Limb (tissue), 2 donors: ENCODE measurements around the gene C6orf47.

Experiments used
- DNase-seq, 2 donors: peaks; one replicate each; pipeline ENCODE4 v3.0.0-alpha.2; 2016; ENCODE audit errors: extremely low spot score in 2 of 2

C6orf47 gene

DNA sequence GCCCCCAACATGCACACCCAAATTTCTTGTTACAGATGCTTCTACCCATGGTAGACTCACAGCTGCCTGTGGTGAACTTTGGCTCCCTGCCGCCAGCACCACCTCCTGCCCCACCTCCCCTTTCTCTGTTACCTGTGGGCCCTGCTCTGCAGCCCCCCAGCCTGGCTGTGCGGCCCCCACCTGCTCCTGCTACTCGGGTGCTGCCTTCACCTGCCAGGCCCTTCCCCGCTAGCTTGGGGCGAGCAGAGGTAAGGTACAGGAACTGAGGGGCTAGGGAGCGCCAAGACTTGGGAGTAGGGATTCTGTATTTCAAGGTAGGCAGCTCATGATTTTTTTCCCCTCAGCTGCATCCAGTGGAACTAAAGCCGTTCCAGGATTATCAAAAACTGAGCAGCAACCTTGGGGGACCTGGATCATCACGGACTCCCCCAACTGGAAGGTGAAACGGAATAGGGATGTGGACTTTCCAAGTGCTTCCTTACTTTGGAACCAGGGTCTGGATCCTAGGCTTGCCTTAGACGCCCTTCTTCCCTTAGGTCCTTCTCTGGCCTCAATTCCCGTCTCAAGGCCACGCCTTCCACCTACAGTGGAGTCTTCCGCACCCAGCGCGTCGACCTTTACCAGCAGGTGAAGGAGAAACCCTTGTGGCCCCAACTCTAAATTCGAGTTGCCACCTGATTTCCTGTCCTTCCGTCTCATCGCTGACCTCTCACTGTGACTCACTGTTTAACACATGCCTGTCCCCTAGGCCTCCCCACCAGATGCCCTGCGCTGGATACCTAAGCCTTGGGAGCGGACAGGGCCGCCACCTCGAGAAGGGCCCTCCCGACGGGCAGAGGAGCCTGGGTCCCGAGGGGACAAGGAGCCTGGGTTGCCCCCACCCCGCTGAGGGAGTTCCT lies 23.6 kb downstream of the C6orf47 start:
- no peak for DNase-seq

DNA sequence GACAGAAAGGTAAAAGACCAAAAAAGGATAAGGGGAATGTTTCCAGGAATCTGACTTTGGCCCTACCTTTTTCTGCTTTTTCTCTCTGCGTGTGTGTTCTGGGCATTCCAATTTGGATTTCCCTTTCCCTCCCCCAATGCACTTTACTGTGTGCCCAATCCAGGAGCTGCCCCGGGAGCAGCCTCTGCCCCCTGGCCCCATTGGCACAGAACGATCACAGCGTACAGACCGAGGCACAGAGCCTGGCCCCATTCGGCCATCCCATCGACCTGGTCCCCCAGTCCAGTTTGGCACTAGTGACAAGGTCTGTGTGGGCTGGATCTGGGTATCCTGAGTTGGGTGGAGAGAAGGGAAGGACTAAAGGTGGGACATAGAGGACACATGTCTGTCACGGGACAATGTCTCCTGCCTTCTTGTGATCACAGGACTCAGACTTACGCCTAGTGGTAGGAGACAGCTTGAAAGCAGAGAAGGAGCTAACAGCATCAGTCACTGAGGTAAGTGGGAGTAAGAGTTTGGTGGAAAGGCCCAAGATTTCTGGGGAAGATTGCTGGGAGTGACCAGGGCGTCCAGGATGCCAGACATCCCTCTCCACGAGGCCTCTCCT lies 25.5 kb downstream of the C6orf47 start:
- no peak for DNase-seq

DNA sequence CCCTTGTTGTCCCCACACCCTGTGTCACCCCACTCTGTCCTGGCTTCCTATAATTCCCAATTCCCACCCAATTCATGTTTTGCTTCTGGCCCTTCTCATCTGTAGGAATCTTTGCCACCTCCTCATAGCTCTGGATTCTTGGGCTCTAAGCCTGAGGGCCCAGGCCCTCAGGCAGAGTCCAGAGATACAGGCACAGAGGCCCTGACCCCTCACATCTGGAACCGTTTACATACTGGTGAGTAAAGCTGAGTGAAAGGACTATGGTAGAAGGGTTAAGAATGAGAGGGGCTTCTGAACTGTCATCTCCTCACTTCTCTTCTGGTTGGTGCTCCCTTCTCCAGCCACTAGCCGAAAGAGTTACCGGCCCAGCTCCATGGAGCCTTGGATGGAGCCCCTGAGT lies 26.4 kb downstream of the C6orf47 start:
- no peak for DNase-seq

DNA sequence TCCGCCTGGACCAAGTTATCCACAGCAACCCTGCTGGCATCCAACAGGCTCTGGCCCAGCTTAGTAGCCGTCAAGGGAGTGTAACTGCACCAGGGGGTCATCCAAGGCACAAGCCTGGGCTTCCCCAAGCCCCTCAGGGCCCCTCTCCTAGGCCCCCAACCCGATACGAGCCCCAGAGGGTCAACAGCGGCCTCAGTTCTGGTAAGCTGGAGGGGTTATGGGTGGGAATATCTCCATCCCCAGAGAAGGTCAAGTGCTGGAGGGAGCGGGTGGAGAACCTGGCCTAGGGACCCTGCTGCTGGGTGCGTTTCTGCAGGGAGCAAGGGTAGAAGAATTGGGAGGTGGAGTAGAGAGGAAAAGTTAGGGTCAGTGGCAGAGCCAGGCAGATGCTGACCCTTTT lies 27.1 kb downstream of the C6orf47 start:
- DNase-seq: no peak

DNA sequence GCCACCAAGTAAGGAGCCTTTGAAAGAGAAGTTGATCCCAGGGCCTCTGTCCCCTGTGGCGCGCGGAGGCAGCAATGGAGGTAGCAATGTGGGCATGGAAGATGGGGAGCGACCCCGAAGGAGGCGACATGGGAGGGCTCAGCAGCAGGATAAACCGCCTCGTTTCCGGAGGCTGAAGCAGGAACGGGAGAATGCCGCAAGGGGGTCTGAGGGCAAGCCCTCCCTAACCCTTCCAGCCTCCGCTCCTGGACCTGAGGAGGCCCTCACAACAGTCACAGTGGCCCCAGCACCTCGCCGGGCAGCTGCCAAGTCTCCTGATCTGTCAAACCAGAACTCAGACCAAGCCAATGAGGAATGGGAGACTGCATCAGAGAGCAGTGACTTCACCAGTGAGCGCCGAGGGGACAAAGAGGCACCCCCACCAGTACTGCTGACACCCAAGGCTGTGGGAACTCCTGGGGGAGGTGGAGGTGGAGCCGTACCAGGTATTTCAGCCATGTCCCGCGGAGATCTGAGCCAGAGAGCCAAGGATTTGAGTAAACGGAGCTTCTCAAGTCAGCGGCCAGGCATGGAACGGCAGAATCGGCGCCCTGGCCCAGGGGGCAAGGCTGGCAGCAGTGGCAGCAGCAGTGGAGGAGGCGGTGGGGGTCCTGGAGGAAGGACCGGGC lies 28.2 kb downstream of the C6orf47 start:
- DNase-seq: no peak

DNA sequence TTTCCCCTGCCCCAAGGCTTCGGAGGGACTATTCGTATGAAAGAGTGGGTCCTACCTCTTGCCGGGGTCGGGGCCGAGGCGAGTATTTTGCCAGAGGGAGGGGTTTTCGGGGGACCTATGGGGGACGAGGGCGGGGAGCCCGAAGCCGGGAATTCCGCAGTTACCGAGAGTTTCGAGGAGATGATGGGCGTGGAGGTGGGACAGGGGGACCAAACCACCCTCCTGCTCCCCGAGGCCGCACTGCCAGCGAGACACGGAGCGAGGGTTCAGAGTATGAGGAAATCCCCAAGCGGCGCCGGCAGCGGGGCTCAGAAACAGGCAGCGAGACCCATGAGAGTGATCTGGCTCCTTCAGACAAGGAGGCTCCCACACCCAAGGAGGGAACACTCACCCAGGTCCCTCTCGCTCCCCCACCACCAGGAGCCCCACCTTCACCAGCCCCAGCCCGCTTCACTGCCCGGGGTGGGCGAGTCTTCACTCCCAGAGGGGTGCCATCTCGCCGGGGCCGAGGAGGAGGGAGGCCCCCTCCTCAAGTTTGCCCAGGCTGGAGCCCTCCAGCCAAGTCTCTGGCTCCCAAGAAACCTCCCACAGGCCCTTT lies 28.8 kb downstream of the C6orf47 start:
- DNase-seq: no peak

DNA sequence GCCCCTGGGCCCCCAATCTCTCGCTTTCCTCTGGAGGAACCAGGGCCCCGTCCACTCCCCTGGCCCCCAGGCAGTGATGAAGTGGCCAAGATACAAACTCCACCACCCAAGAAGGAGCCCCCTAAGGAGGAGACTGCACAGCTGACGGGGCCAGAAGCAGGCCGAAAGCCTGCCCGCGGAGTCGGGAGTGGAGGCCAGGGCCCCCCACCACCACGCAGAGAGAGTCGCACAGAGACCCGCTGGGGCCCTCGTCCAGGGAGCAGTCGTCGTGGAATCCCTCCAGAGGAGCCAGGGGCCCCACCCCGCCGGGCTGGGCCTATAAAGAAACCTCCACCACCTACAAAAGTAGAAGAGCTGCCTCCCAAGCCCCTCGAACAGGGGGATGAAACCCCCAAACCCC lies 29.4 kb downstream of the C6orf47 start:
- no peak for DNase-seq

DNA sequence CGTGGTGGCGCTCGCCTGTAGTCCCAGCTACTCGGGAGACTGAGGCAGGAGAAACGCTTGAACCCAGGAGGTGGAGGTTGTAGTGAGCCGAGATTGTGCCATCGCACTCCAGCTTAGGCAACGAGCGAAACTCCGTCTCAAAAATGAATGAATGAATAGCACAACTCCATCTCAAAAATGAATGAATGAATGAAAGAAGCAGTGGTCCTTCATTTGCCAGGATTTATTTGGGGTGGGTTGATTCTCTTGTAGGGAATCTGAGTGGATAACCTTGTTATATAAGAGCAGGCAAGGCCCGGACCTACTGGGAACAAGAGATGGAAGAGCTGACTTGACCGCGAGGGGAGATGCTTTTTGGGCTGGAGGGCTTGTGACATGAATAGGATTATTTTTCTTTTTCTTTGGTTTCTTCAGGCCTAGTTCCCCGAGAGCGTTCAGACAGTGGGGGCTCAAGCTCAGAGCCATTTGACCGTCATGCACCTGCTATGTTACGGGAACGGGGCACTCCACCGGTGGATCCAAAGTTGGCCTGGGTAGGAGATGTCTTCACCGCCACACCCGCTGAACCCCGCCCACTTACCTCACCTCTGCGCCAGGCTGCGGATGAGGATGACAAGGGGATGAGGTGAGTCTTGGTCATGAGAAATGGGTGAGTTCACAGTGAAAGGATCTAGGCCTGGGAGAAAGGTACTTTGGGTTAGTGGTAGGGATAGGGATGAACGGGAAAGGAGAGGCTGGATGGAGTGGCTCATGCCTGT lies 30.2 kb downstream of the C6orf47 start:
- DNase-seq: no peak

DNA sequence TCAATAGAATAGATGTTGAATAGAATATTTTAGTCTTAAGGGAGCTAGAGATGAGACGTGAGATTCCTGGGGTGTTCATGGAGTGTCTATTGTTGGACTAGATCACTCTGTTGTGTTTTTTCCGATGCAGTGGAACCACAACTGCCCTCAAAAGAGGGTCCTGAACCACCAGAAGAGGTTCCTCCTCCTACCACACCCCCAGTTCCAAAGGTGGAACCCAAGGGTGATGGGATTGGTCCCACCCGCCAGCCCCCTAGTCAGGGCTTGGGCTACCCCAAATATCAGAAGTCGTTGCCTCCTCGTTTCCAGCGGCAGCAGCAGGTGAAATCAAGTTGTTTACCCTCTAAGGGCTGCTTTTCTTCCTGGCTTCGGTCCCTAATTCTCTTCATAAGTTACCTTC lies 31.6 kb downstream of the C6orf47 start:
- no peak for DNase-seq

DNA sequence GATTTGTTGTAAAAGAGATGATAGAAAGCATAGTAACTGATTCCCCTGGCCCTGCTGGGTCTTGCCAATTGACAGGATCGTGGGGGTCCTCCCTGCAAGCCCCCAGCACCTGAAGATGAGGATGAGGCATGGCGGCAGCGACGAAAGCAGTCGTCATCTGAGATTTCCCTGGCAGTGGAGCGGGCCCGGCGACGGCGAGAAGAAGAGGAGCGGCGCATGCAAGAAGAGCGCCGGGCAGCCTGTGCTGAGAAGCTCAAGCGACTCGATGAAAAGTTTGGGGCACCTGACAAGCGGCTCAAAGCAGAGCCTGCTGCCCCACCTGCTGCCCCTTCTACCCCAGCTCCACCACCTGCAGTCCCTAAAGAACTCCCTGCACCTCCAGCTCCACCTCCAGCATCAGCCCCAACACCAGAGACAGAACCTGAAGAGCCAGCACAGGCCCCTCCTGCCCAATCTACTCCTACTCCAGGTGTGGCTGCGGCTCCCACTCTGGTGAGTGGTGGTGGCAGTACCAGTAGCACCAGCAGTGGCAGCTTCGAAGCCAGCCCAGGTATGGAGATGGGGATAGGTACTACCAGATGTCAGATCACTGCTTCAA lies 32.8 kb downstream of the C6orf47 start:
- DNase-seq: no peak

DNA sequence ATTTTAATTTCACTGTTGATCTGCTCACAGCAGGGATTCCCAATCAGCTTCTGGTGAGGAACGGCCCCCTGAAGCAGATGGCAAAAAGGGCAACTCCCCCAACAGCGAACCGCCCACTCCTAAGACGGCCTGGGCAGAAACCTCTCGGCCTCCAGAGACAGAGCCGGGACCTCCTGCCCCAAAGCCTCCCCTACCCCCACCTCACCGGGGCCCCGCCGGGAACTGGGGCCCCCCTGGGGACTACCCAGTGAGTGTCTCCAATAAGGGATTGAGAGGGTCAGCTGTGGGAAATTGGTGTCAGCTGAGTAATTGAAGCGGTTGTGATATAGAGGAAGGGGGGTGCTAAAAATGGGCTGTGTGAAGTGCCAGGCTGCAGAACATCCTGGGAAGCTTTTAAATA lies 33.6 kb downstream of the C6orf47 start:
- no peak for DNase-seq

DNA sequence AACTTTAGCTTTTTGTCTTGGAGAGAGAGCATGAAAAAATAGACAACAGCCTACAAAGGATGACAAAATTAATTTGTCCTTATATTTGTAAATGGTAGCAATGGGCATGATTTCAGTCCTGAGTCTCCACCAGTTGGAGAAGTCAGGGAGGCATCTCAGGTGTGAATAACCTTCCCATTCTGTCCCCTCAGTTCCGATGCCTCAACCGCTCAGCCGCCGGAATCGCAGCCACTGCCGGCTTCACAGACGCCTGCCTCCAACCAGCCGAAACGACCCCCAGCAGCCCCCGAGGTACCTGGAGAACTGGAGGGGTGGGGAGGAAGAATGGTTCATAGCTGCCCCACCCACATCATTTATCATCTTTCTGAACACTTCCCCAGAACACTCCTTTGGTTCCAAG lies 36.5 kb downstream of the C6orf47 start:
- DNase-seq: no peak

DNA sequence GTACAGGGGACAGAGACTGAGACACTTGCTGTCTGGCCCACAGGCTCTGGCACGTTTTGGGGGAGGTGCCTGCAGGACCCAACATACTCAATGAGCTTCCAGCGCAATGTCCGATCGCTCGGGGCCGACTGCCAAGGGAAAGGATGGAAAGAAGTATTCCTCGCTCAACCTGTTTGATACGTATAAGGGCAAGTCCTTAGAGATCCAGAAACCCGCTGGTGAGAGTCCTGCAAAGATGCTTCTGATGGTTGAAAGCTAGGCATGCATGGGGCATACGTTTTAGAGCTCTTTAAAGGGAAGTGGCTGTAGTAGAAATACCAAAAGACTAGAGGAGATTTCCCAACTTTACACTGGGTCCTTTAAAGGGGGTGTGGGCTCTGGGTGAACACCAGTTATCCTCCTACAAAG lies 37.9 kb downstream of the C6orf47 start:
- DNase-seq: no peak

DNA sequence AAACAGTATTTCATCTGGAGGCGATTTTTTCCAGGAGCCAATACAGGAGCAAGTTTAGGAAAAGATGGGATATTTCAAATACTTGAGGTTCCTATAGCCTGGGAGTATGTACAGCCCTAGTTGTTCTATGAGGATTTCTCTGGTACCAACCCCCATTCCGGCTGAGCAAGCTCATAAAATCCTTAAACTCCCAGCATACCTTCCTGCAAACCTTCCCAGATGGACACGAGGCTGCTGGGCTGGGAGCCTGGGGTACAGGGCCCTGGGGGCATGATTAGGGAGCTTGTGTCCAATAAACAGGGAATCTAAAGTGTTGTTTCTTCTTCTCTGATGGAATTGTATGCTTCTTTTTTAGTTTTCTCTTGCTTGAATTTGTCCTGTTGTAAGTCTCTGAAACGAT lies 38.6 kb downstream of the C6orf47 start:
- DNase-seq: no peak

DNA sequence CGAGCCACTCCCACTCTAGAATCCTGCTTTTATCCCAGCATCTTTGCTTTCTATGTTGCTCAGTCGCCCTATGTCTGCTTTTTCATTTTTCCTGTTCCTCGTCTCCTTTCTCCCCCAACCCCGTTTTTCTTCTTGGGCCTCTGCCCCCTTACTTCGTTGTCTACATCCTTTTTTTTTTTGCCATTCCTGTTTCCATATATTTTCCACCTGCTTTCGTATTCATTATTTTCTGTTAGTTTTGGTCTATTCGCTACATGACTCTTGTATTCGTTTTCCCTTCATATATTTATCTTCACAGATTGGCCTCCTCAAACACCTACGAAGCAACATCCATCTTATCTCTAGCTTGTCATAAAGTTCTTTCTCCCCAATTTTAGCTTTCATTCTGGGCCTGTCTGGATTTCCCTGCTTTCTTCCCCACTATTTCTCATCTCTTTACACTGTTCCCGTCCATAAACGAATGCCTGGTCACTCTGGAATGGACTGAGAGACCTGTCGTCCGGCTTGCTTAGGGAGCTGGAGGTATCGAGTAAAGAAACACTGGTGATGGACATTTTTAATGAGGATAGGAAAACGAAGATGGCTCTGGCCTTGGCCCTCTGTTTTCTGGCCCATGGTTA lies 39.1 kb downstream of the C6orf47 start:
- no peak for DNase-seq

DNA sequence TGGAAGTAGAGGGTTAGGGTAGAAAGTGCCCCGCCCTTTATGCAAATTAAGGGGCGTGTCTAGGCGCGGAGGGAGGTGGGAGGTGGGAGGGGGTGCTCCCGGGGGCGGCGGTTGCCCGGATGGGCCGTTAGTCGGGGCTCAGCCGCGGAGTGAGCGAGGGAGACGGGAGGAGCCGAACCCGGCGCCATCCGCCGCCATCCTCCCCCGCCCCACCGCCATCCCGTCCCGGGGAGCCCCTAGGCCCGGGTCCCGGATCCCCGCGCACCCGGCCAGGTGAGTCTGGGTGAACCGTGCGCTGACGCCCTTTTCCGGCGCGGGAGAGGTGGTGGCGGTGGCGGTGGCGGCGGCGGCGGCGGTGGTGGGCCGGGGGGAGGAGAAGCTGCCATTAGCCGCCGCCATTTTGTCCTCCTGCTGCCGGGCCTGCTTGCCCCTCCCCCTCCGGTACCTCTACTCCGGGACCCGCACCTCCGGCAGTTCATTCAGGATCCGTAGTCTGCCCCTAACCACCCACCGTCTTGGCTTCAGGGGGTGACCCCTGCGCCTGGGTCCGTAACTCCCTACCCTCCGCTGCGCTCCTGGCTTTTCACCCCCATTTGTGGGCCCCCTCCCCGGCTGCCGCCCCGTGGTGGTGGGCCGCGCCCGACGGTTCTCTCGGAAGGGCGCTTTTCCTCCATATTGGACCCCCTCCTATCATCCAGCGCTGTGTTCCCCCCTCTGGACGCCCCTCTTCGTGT lies 39.8 kb downstream of the C6orf47 start, which contains the start of gene PRRC2A:
Gene PRRC2A, plus strand, starts transcription at position 130 of the 734 bp plus-strand sequence. CDS start 2,075 bp downstream, outside the sequence.
- DNase-seq: peak in 1 of 2 donors; percentile 81

DNA sequence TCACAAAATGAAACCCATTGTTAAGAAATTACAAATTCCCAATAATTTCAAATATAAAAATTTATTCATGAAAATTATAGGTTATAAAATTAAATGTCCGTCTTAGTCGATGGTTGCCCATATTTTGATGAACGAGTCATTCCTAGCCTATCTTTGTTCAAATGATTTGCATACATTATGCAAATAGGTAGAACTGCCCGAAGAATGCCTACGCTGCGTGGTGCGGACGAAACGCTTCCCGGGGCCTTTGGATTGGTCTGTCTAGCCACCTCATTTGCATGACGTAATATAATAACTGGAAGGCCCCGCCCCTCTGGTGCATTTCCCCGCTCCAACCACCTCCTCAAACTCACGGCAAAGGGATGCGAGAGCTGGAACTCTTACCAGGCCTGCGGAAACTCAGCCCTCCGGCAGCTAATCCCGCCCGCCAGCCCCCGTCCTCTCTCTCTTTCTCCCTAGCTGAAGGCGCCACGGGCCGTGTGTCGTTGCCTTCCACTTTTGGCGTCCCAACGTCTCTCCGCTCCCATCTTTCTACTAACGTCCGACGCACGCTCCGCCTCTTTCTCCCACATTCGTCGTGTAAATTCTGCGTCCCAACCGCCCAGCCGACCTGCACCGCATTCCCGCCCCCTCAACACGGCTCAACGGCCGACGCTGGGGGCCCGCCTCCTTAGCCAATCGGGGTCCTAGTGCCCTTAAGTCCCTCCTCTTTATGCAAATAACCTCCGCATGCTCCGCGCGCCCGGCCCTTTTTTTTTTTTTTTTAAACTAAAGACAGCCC lies 40.6 kb downstream of the C6orf47 start:
- peak; percentile 98 to 100 for DNase-seq

DNA sequence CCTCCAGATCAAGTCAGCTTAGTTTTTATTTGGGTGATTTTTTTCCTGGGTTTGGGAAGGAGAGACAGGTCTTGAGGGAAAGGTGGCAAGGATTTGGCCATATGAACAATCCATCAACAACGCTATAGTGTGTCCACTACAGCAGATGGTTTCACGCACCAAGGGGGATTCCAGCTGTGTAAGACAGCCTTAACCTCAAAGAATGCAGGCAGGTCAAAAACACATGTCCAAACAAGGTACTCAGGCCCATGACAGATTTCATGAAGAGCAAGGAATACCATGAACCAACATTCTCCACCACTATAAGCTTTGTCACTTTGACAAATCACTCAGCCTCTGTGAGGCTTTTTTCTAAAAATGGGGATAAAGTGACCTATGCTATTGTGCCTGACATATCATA lies 43.6 kb downstream of the C6orf47 start:
- no peak for DNase-seq

DNA sequence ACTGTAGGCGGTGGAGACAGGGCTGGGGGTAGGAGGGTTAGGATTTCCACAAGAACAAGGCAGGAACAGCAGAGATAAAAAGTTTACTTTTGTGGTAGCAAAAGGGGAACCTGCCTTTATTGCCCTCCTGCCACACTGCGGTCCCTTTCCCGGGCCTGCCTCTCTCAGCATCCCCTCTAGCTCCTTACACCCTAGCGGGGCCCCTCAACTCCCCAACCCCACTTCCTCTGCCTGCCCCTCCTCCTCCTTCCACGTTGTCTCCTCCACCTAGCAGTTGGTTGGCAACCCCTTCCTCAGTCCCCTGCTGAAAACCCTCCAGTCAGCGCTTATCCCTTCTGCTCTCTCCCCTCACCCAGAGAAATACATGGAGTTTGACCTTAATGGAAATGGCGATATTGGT lies 44.8 kb downstream of the C6orf47 start:
- no peak for DNase-seq
